ENCODE results near the gene ELL. TPM values are rescaled to one million over a fixed set of nuclear protein-coding genes. Genes with fewer than 3 reads are reported as not detected.

The ELL gene
- total and polyA plus RNA-seq, 2 experiments from 2014 or later, result 11.3 to 20.1 TPM

GRCh38 chr19:18424890-18425514 lies 96.9 kb downstream of the ELL start (continued):
- TF ChIP-seq ZNF462 (CRISPR knock-in tag; IDR thresholded peaks at IDR 0.05) (no peak), POLR2AphosphoS5 (IDR thresholded peaks at IDR 0.05; ENCODE audit: low read depth) (no peak), JUNB (IDR thresholded peaks at IDR 0.05; ENCODE audit: unreplicated experiment) (no peak), NANOG (IDR thresholded peaks at IDR 0.05; ENCODE audit: borderline replicate concordance) (no peak), CREB1 (CRISPR knock-in tag; IDR thresholded peaks at IDR 0.05; ENCODE audit: low read depth) (no peak), ETS1 (IDR thresholded peaks at IDR 0.05) (no peak), ZNF331 (CRISPR knock-in tag; IDR thresholded peaks at IDR 0.05; ENCODE audit: low read depth) (no peak), REST (IDR thresholded peaks at IDR 0.05; ENCODE audit: unreplicated experiment) (no peak)
